ENCODE results near the gene HTD2.

DNA sequence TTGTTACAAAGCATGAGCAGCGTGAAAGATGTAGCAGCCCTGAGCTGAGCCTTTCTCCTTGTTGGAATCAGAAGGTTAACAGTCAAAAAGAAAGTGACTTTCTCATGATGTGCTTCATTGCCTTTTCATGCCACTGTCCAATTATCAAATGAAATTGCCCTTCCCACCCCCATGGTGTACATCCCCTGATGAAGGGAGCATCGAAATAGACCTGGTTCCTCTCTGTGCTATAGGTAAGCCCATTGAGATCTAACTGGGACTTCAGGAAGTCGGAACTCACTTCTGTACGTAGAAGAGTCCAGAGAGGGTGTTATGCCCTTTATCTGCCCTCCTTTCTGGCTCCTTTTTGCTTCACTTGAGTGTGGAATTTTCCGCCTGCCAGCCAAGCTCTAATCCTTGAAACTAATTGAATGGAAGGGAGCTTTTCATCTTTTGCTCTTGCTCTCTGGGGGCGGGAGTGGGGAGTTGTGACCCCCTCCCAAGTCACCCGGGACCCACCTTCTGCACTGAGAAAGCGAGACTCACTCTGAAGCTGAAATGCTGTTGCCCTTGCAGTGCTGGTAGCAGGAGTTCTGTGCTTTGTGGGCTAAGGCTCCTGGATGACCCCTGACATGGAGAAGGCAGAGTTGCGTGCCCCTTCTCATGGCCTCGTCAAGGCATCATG lies 47.8 kb upstream of the HTD2 start:
- TF ChIP-seq POLR2AphosphoS5 (IDR thresholded peaks at IDR 0.05) (no peak), POLR2A (IDR thresholded peaks at IDR 0.05) (no peak)

All from spleen (tissue), 3 donors.